OCI-LY1 (cell line): ENCODE results near the gene SPDYE3.
"Not testable (repeated sequence)": the region's sequence is repeated elsewhere in the genome, so short reads cannot be mapped to it uniquely, and the experiment has no call there.

Source experiments
- H2AFZ ChIP-seq: fragments of 200-600 bp; sonication (generic), shearing (Covaris generic); 2 replicates; pipeline ENCODE4 v1.6.0; 2014; ENCODE audit warnings: antibody characterized with exemption, mild to moderate bottlenecking, low read length
- H3F3A ChIP-seq: fragments of 200-600 bp; sonication (generic), shearing (Covaris generic); 2 replicates; pipeline ENCODE4 v1.6.0; 2014; ENCODE audit warnings: mild to moderate bottlenecking, antibody characterized with exemption, low read length, moderate library complexity; ENCODE audit not compliant: insufficient read depth
- H3K27ac ChIP-seq: fragments of 200-600 bp; sonication (generic); 2 replicates; pipeline ENCODE4 v1.5.1; 2014; ENCODE audit warnings: low read length, mixed run types, mild to moderate bottlenecking, low read depth; ENCODE audit not compliant: poor library complexity, severe bottlenecking
- H3K27me3 ChIP-seq: fragments of 200-600 bp; sonication (generic); 2 replicates; pipeline ENCODE4 v1.6.0; 2014; ENCODE audit warnings: antibody characterized with exemption, mild to moderate bottlenecking, low read length, moderate library complexity; ENCODE audit not compliant: insufficient read depth
- H3K36me3 ChIP-seq: fragments of 200-600 bp; sonication (generic); 2 replicates; pipeline ENCODE4 v1.6.1; 2014; ENCODE audit warnings: mild to moderate bottlenecking, antibody characterized with exemption, low read length, moderate library complexity, mixed read lengths; ENCODE audit not compliant: insufficient read depth
- H3K4me1 ChIP-seq: fragments of 200-600 bp; sonication (generic); 2 replicates; pipeline ENCODE4 v1.5.1; 2014; ENCODE audit warnings: mild to moderate bottlenecking, low read length, moderate library complexity; ENCODE audit not compliant: insufficient read depth, severe bottlenecking
- H3K4me2 ChIP-seq: fragments of 200-600 bp; sonication (generic), shearing (Covaris generic); 2 replicates; pipeline ENCODE4 v1.6.1; 2014; ENCODE audit warnings: low read length
- H3K4me3 ChIP-seq: fragments of 200-600 bp; sonication (generic); 2 replicates; pipeline ENCODE4 v1.5.1; 2014; ENCODE audit warnings: low read length, low read depth, mild to moderate bottlenecking, mixed read lengths; ENCODE audit not compliant: poor library complexity, severe bottlenecking
- H3K79me2 ChIP-seq: fragments of 200-600 bp; shearing (Covaris generic); 2 replicates; pipeline ENCODE4 v1.6.1; 2016; ENCODE audit warnings: mixed run types, low read length, mixed read lengths; ENCODE audit not compliant: insufficient read depth
- H3K9ac ChIP-seq: fragments of 200-600 bp; sonication (generic), shearing (Covaris generic); 2 replicates; pipeline ENCODE4 v1.6.1; 2014; ENCODE audit warnings: mild to moderate bottlenecking, low read length, mixed read lengths
- H3K9me2 ChIP-seq: fragments of 200-600 bp; sonication (generic), shearing (Covaris generic); 2 replicates; pipeline ENCODE4 v1.6.1; 2014; ENCODE audit warnings: low read depth, mild to moderate bottlenecking, low read length, mixed read lengths
- H3K9me3 ChIP-seq: fragments of 200-600 bp; shearing (Covaris generic); 2 replicates; pipeline ENCODE4 v1.6.1; 2014; ENCODE audit warnings: low read length, mixed read lengths
- H4K20me1 ChIP-seq: fragments of 200-600 bp; sonication (generic), shearing (Covaris generic); 2 replicates; pipeline ENCODE4 v1.6.0; 2016; ENCODE audit warnings: mild to moderate bottlenecking, low read length; ENCODE audit not compliant: insufficient read depth
- EZH2 ChIP-seq: fragments of 200-600 bp; sonication (generic), shearing (Covaris generic); IDR thresholded peaks from 2 replicates; pipeline ENCODE4 v1.8.0; 2017; ENCODE audit warnings: borderline replicate concordance, mixed run types, mild to moderate bottlenecking, antibody characterized with exemption, low read length, moderate library complexity, mixed read lengths
- TF ChIP-seq, protein P1 (sequence below): fragments of 200-600 bp; sonication (generic), shearing (Covaris generic); IDR thresholded peaks from 2 replicates; pipeline ENCODE4 v1.5.1; 2017; ENCODE audit warnings: mild to moderate bottlenecking, antibody characterized with exemption, low read length, moderate library complexity, mixed read lengths

Gene SPDYE3

GRCh38 chr7:100348805-100349204, 41.3 kb downstream of the SPDYE3 start:
- no peaks in the 10 kb centered on the region for H3K27me3 ChIP-seq
- H3K9me3 ChIP-seq, result no peaks in the 10 kb centered on the region
- TF ChIP-seq, protein P1, sequence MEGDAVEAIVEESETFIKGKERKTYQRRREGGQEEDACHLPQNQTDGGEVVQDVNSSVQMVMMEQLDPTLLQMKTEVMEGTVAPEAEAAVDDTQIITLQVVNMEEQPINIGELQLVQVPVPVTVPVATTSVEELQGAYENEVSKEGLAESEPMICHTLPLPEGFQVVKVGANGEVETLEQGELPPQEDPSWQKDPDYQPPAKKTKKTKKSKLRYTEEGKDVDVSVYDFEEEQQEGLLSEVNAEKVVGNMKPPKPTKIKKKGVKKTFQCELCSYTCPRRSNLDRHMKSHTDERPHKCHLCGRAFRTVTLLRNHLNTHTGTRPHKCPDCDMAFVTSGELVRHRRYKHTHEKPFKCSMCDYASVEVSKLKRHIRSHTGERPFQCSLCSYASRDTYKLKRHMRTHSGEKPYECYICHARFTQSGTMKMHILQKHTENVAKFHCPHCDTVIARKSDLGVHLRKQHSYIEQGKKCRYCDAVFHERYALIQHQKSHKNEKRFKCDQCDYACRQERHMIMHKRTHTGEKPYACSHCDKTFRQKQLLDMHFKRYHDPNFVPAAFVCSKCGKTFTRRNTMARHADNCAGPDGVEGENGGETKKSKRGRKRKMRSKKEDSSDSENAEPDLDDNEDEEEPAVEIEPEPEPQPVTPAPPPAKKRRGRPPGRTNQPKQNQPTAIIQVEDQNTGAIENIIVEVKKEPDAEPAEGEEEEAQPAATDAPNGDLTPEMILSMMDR, result no peak
- TF ChIP-seq EZH2, result no peak
- H4K20me1 ChIP-seq, result no peaks in the 10 kb centered on the region
- no peaks in the 10 kb centered on the region for H3K9me2 ChIP-seq
- H3K27ac ChIP-seq, result no peak overlapping the region
- peaks cover 4% of the 10 kb centered on the region; the same call in 1 of the 2 replicates for H3F3A ChIP-seq
- peaks cover 76% of the 10 kb centered on the region for H3K36me3 ChIP-seq
- H3K4me3 ChIP-seq, result no peak overlapping the region
- H3K4me1 ChIP-seq, result peaks cover 12% of the 10 kb centered on the region
- no peak overlapping the region for H2AFZ ChIP-seq
- no peaks in the 10 kb centered on the region for H3K79me2 ChIP-seq
- H3K9ac ChIP-seq, result no peak overlapping the region
- H3K4me2 ChIP-seq, result no peak overlapping the region

- Histone ChIP-seq H4K20me1 (no peaks in the 10 kb centered on the region), H3K27ac (no peak overlapping the region), H3F3A (no peaks in the 10 kb centered on the region), H3K4me2 (no peak overlapping the region), H3K4me1 (peaks cover 3% of the 10 kb centered on the region), H3K36me3 (peaks cover 85% of the 10 kb centered on the region), H3K79me2 (no peaks in the 10 kb centered on the region), H3K9ac (no peak overlapping the region), H3K27me3 (no peaks in the 10 kb centered on the region), H3K9me3 (no peaks in the 10 kb centered on the region), H2AFZ (no peak overlapping the region), H3K4me3 (no peak overlapping the region), H3K9me2 (no peaks in the 10 kb centered on the region)
- no peak for TF ChIP-seq EZH2
- TF ChIP-seq, protein P1, result no peak
These were observed 42.3 kb downstream of the SPDYE3 start for GRCh38 chr7:100349757-100350156.

DNA sequence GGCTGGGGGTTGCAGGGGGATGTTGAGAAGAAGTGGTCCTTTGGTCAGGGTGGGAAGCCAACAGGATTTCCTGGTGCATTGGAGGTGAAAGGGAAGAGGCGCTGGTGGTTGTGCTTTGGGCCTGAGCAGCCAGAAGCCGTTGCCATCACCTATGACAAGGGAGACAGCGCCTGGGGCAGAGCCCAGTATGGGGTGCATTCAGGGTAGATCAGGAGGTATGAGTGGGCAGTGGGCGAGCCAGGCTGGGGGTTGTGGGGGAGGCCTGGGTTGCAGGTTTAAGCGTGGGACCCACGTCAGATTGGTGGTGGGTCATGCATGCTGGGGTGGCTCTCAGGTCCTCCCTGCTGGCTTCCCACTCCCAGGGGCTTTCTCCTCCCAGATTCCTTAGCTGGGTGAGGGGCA, 44.2 kb downstream of the SPDYE3 start:
- Histone ChIP-seq H3K9me2 (no peaks in the 10 kb centered on the region), H3K4me1 (no peaks in the 10 kb centered on the region), H3K4me2 (no peak overlapping the region), H2AFZ (no peak overlapping the region), H3K79me2 (no peaks in the 10 kb centered on the region), H3K9me3 (no peaks in the 10 kb centered on the region), H3K9ac (no peak overlapping the region), H4K20me1 (no peaks in the 10 kb centered on the region), H3K27ac (no peak overlapping the region), H3K36me3 (peaks cover 94% of the 10 kb centered on the region), H3K27me3 (no peaks in the 10 kb centered on the region), H3K4me3 (no peak overlapping the region), H3F3A (no peaks in the 10 kb centered on the region)
- TF ChIP-seq, protein P1, result no peak
- no peak for TF ChIP-seq EZH2

DNA sequence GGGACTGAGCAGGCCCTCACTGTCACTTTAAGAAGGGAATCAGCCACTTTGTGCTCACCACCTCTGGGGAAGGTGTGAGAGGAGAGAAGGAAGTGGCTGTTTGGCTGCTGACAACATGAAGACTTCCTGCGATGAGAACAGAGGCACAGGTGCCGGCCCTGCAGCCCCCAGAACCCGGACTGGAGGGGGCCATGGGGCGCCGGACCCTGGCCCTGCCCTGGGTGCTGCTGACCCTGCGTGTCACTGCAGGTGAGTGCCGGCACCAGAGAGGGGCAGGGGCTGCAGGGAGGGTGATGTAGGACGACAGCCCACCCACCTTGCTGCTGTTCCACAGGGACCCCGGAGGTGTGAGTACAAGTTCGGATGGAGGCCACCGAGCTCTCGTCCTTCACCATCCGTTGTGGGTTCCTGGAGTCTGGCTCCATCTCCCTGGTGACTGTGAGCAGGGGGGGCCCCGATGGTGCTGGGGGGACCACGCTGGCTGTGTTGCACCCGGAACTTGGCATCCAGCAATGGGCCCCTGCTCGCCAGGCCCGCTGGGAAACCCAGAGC, 44.8 kb downstream of the SPDYE3 start:
- H3K4me3 ChIP-seq, H3K79me2 ChIP-seq, H4K20me1 ChIP-seq, H3K27ac ChIP-seq, H2AFZ ChIP-seq, H3K9me2 ChIP-seq, H3K9me3 ChIP-seq, H3K4me1 ChIP-seq, H3K9ac ChIP-seq, H3K4me2 ChIP-seq, H3K27me3 ChIP-seq, H3F3A ChIP-seq: not testable (repeated sequence)
- peaks cover 94% of the 10 kb centered on the region for H3K36me3 ChIP-seq
